IMR-90 (cell line): ENCODE results near the gene RMND1. TPM values are rescaled to one million over a fixed set of nuclear protein-coding genes. Genes with fewer than 3 reads are reported as not detected.
A peak's percentile ranks its signal among the peaks of the same experiment; 100 is the strongest.

Experiments
- ATAC-seq: fragments of 200-7000 bp; cut with Tn5 transposase; 2 replicates; pipeline ENCODE4 v1.9.1; 2020; ENCODE audit warnings: low read depth, mild to moderate bottlenecking, moderate library complexity
- BruUV-seq: library from RNA; stranded (reverse); fragments of 400-500 nt; replicated peaks from 2 replicates; lab custom pipeline; 2021; lab: Mats Ljungman, UMichigan
- CTCF ChIA-PET: fragments of 300-600 bp; formaldehyde crosslinking; extraction: SDS; loops from one replicate; lab custom pipeline; 2021; ENCODE audit warnings: antibody characterized with exemption; lab: Yijun Ruan, JAX
- POLR2A ChIA-PET: fragments of 300-600 bp; sonication (Branson Sonifier 250); formaldehyde crosslinking; loops from one replicate; lab custom pipeline; 2022; ENCODE audit warnings: antibody characterized with exemption; ENCODE audit not compliant: unreplicated experiment; lab: Charles Lee
- DNase-seq: peaks from one replicate; pipeline ENCODE4 v3.0.0; 2013
- H2AFZ ChIP-seq: replicated peaks from 2 replicates; pipeline ENCODE3; 2013; ENCODE audit warnings: low read length, mild to moderate bottlenecking; ENCODE audit not compliant: poor library complexity
- H2AK5ac ChIP-seq: 2 replicates; pipeline ENCODE4 v1.6.1; 2013; ENCODE audit warnings: low read depth, low read length, inconsistent platforms
- H2AK9ac ChIP-seq: replicated peaks from 2 replicates; pipeline ENCODE3; 2013; ENCODE audit warnings: mild to moderate bottlenecking, low read depth, low read length, moderate library complexity; ENCODE audit not compliant: poor library complexity
- H2BK120ac ChIP-seq: 2 replicates; pipeline ENCODE4 v1.6.1; 2013; ENCODE audit warnings: low read depth, low read length, inconsistent platforms
- H2BK15ac ChIP-seq: 3 replicates; pipeline ENCODE4 v1.6.1; 2013; ENCODE audit warnings: low read depth, low read length, inconsistent platforms
- H2BK20ac ChIP-seq: 2 replicates; pipeline ENCODE4 v1.6.1; 2013; ENCODE audit warnings: low read depth, mild to moderate bottlenecking, inconsistent platforms, low read length, moderate library complexity
- H2BK5ac ChIP-seq: 2 replicates; pipeline ENCODE4 v1.6.1; 2013; ENCODE audit warnings: mild to moderate bottlenecking, low read depth, low read length, inconsistent platforms; ENCODE audit not compliant: poor library complexity, severe bottlenecking
- H3K14ac ChIP-seq: replicated peaks from 2 replicates; pipeline ENCODE4 v1.6.1; 2013; ENCODE audit warnings: low read depth, low read length, inconsistent platforms
- H3K18ac ChIP-seq: 2 replicates; pipeline ENCODE4 v1.6.1; 2013; ENCODE audit warnings: low read depth, low read length, control low read depth
- H3K23ac ChIP-seq: 2 replicates; pipeline ENCODE4 v1.6.1; 2013; ENCODE audit warnings: low read depth, low read length, inconsistent platforms
- H3K27ac ChIP-seq: 2 replicates; pipeline ENCODE4 v1.5.1; 2013; ENCODE audit warnings: mild to moderate bottlenecking, control low read depth, low read length; ENCODE audit not compliant: insufficient read depth
- H3K27me3 ChIP-seq: 2 replicates; pipeline ENCODE4 v1.6.1; 2013; ENCODE audit warnings: low read length; ENCODE audit not compliant: control insufficient read depth, insufficient read depth
- H3K36me3 ChIP-seq: 2 replicates; pipeline ENCODE4 v1.6.1; 2013; ENCODE audit warnings: low read length, mixed read lengths; ENCODE audit not compliant: control insufficient read depth, insufficient read depth
- H3K4ac ChIP-seq: 2 replicates; pipeline ENCODE4 v1.6.1; 2013; ENCODE audit warnings: low read depth, low read length, inconsistent platforms
- H3K4me1 ChIP-seq: 2 replicates; pipeline ENCODE4 v1.6.1; 2013; ENCODE audit warnings: low read length, mixed read lengths; ENCODE audit not compliant: control insufficient read depth, insufficient read depth
- H3K4me2 ChIP-seq: 2 replicates; pipeline ENCODE4 v1.6.1; 2013; ENCODE audit warnings: low read depth, mild to moderate bottlenecking, control low read depth, low read length, moderate library complexity
- H3K4me3 ChIP-seq: 2 replicates; pipeline ENCODE4 v1.5.1; 2013; ENCODE audit warnings: low read depth, mild to moderate bottlenecking, control low read depth, low read length, moderate library complexity; ENCODE audit not compliant: insufficient read depth
- H3K56ac ChIP-seq: 2 replicates; pipeline ENCODE4 v1.6.1; 2013; ENCODE audit warnings: low read length, inconsistent platforms; ENCODE audit not compliant: insufficient read depth; ENCODE audit errors: extremely low read depth
- H3K79me1 ChIP-seq, 2 experiments: 2 replicates each; pipeline ENCODE4 v1.6.1; 2013; ENCODE audit warnings: low read length in 2 of 2, inconsistent platforms in 1 of 2, low read depth in 1 of 2
- H3K9ac ChIP-seq: 2 replicates; pipeline ENCODE4 v1.6.1; 2013; ENCODE audit warnings: low read depth, low read length, control low read depth
- H3K9me1 ChIP-seq: 2 replicates; pipeline ENCODE4 v1.6.1; 2013; ENCODE audit warnings: low read length, inconsistent platforms; ENCODE audit not compliant: insufficient read depth
- H3K9me3 ChIP-seq: 2 replicates; pipeline ENCODE4 v1.6.1; 2013; ENCODE audit warnings: low read length; ENCODE audit not compliant: control insufficient read depth, insufficient read depth
- H4K20me1 ChIP-seq: 2 replicates; pipeline ENCODE4 v1.6.1; 2013; ENCODE audit warnings: low read length, inconsistent platforms; ENCODE audit not compliant: insufficient read depth
- H4K5ac ChIP-seq: 2 replicates; pipeline ENCODE4 v1.6.1; 2013; ENCODE audit warnings: mild to moderate bottlenecking, low read depth, low read length, control low read depth
- H4K8ac ChIP-seq, 2 experiments: 2 replicates each; pipeline ENCODE4 v1.6.1; 2013; ENCODE audit warnings: low read depth in 2 of 2, low read length in 2 of 2, control low read depth in 1 of 2, inconsistent platforms in 1 of 2
- H4K91ac ChIP-seq: 2 replicates; pipeline ENCODE4 v1.6.1; 2013; ENCODE audit warnings: low read depth, low read length, inconsistent platforms; ENCODE audit not compliant: insufficient read depth
- CEBPB ChIP-seq: IDR thresholded peaks from 2 replicates; pipeline ENCODE4 v1.6.1; 2012; ENCODE audit warnings: low read depth, low read length, improper control_type of control experiment
- MXI1 ChIP-seq: IDR thresholded peaks from 2 replicates; pipeline ENCODE4 v1.6.1; 2012; ENCODE audit warnings: low read depth, mild to moderate bottlenecking, low read length, moderate library complexity, borderline replicate concordance
- WGBS, 2 experiments: methylation state at CpG; one replicate each; pipeline versions ENCODE4 v1.1.5 to v1.1.7; 2013; ENCODE audit warnings: missing lambda C conversion rate in 2 of 2; ENCODE audit not compliant: insufficient read length in 1 of 2; ENCODE audit errors: extremely low coverage in 2 of 2; 5-methylcytosine and 5-hydroxymethylcytosine counted together
- dilution Hi-C: fragments of 300-500 bp; cut with HindIII; formaldehyde crosslinking; loops from one replicate; pipeline ENCODE4 v1.14.3; 2018; ENCODE audit warnings: low sequenced_read_pairs; ENCODE audit not compliant: unreplicated experiment
- in situ Hi-C: fragments of 300-500 bp; cut with MboI; formaldehyde crosslinking; loops from 3 replicates; pipeline ENCODE4 v1.14.3; 2019; ENCODE audit warnings: low sequenced_read_pairs, inconsistent platforms, mixed read lengths
- intact Hi-C: fragments of 100-400 bp; cut with micrococcal nuclease; formaldehyde crosslinking; loops from 2 replicates; pipeline ENCODE4 v1.10.0; 2022
- polyA plus RNA-seq, 3 experiments: library from polyadenylated mRNA; depleted of rRNA; stranded (reverse); fragments of >200 nt; gene quantifications; 2 replicates each; pipeline ENCODE4 v1.2.3, GENCODE V29; 2012; ENCODE audit warnings: low replicate concordance in 1 of 3
- total RNA-seq: library from RNA; depleted of rRNA; stranded (reverse); fragments of >200 nt; gene quantifications from 2 replicates; pipeline ENCODE4 v1.2.3, GENCODE V29; 2012
- TF ChIP-seq, protein P1 (sequence below): fragments of 150-350 bp; IDR thresholded peaks from 2 replicates; pipeline ENCODE4 v1.6.1; 2016; ENCODE audit warnings: low read depth, mild to moderate bottlenecking, low read length, moderate library complexity, borderline replicate concordance

RMND1 gene
- total and polyA plus RNA-seq, 2 of the 4 experiments (the other 2 are of a cell fraction): 13.1 to 24.6 TPM

DNA sequence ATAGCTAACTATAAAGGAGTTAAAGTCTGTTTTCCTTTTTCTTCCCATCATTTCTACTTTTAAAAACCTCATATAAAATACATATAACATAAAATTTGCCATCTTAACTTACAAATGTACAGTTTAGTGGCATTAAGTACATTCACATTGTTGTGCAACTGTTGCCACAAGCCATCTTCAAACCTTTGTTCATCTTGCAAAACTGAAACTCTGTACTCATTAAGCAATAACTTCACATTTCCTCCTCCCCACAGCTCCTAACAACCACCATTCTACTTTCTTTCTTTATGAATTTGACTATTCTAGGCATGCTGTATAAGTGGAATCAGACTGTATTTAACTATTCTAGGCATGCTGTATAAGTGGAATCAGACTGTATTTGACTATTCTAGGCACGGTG, 46.4 kb upstream of the RMND1 start:
- Histone ChIP-seq H3K23ac (no peak overlapping the region), H2BK120ac (no peak overlapping the region), H4K20me1 (no peaks in the 10 kb centered on the region), H3K36me3 (no peaks in the 10 kb centered on the region), H3K4me2 (no peak overlapping the region), H3K4ac (no peak overlapping the region), H2BK20ac (no peak overlapping the region), H2AK9ac (no peak overlapping the region), H4K91ac (no peak overlapping the region), H4K8ac (no peak overlapping the region), H3K56ac (no peak overlapping the region), H3K4me1 (peaks cover 6% of the 10 kb centered on the region), H3K27me3 (no peaks in the 10 kb centered on the region), H2BK15ac (no peak overlapping the region), H3K9ac (no peak overlapping the region), H3K14ac (no peak overlapping the region), H2BK5ac (no peak overlapping the region), H4K5ac (no peak overlapping the region), H3K27ac (no peak overlapping the region), H3K9me3 (no peaks in the 10 kb centered on the region), H2AK5ac (no peak overlapping the region), H2AFZ (no peak overlapping the region), H3K4me3 (no peak overlapping the region), H3K9me1 (peaks cover 3% of the 10 kb centered on the region; the same call in 1 of the 2 replicates), H3K18ac (no peak overlapping the region), H3K79me1 (0 out of 4 replicates have a peak, but pooled peaks cover 0 to 4% of the 10 kb centered on the region in 2 experiments)
- DNase-seq: peak; percentile 2
- dilution Hi-C loops: no loop called here
- in situ Hi-C loops: no loop called here
- intact Hi-C loops: no loop called here
- no peak for ATAC-seq
- POLR2A ChIA-PET: no interaction called here
- peak; percentile 73 for TF ChIP-seq CEBPB
- TF ChIP-seq, protein P1, sequence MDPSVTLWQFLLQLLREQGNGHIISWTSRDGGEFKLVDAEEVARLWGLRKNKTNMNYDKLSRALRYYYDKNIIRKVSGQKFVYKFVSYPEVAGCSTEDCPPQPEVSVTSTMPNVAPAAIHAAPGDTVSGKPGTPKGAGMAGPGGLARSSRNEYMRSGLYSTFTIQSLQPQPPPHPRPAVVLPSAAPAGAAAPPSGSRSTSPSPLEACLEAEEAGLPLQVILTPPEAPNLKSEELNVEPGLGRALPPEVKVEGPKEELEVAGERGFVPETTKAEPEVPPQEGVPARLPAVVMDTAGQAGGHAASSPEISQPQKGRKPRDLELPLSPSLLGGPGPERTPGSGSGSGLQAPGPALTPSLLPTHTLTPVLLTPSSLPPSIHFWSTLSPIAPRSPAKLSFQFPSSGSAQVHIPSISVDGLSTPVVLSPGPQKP: no peak
- TF ChIP-seq MXI1: no peak
- CTCF ChIA-PET: no interaction called here
- no TSS peak for BruUV-seq
- WGBS, 2 experiments: no CpG with 5 or more reads among the region's 1 CpG
